ENCODE results near the gene FOXP1. TPM values are rescaled to one million over a fixed set of nuclear protein-coding genes. Genes with fewer than 3 reads are reported as not detected.

Gene FOXP1
- total and polyA plus RNA-seq, 2 of the 8 experiments (the other 6 are each of a cell fraction or from before 2014, with no cell fraction given), result 13.9 to 25.4 TPM

DNA sequence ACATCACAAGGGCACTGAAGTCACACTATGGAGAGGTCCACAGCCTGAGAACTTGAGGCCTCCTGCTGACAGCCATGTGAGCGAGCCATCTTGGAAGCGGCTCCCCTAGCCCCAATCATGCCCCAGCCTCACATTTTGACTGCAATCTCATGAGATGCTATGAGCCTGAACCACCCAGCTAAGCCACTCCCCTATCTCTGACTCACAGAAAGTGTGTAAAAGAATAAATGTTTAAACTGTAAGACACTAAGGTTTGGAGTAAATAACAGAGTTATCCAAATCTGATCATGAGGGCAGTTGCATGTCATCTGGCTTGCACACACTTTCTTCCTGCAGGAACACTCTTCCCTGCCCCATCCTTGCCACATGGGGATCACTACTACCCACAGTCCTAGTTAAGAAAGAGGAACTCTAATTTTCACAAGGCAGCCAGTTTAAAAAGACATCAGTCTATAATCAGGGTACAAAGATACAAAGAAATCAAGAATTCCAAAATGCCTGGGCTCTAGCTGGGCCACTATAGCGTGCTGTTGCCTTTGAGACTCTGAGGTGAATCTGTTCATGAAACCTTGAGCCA, 494.2 kb downstream of the FOXP1 start (continued):
- TF ChIP-seq GABPA (IDR thresholded peaks at IDR 0.05; ENCODE audit: borderline replicate concordance, insufficient read depth, low read length) (no peak), BRCA1 (IDR thresholded peaks at IDR 0.05; ENCODE audit: low read depth, low read length) (no peak), FOSL1 (IDR thresholded peaks at IDR 0.05; ENCODE audit: insufficient read depth, low read depth, low read length) (no peak), JUND (IDR thresholded peaks at IDR 0.05; ENCODE audit: low read length) (no peak), EZH2 (IDR thresholded peaks at IDR 0.05; ENCODE audit: low read depth, low read length, severe bottlenecking) (no peak)

Data from H1 (cell line).